ENCODE measurements around the gene GEMIN5.
A peak's percentile ranks its signal among the peaks of the same experiment; 100 is the strongest.

Gene GEMIN5

GRCh38 chr5:154881986-154882385 lies 56.0 kb downstream of the GEMIN5 start:
- DNase-seq, result no peak

GRCh38 chr5:154878642-154879335 lies 59.2 kb downstream of the GEMIN5 start:
- no peak for DNase-seq

DNA sequence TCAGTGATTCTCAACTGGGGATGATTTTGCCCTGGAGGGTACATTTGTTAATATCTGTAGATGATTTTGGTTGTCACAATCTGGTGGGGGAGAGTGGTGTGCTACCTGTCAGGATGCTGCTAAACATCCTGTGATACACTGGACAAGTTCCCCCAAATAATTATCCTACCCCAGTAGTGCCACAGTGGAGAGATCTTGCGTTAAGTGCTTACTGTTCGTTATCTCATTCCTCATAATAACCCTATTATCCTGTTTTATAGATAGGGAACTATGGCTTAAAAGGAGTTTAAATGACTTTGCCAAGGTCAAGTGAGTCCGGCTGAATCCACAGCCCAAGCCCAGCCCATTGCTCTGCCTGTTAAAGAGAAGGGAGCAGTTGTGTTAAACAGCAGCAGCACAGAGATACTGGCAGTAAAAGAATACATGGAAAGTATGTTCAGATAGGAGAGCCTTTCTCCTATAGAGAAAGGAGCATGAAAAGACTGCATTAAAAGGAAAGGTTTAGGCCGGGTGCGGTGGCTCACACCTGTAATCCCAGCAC lies 64.2 kb downstream of the GEMIN5 start:
- DNase-seq, result no peak

DNA sequence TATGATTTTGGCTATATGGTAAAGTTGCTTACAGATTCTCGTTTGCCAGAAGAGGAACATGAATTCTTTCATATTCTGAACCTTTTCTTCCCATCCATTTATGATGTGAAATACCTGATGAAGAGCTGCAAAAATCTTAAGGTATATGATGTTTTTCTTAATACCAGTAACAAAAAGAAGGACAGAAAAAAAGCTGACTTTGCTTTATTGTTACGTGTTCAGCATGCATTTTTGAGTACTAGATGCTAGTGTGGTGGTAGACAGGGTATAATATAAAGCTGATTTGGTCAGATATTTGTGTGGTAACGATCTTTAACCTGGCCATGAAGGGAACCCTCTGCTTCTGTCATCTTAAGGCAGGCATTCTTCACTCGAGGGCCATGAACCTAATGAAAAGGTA lies 66.3 kb downstream of the GEMIN5 start:
- no peak for DNase-seq

DNA sequence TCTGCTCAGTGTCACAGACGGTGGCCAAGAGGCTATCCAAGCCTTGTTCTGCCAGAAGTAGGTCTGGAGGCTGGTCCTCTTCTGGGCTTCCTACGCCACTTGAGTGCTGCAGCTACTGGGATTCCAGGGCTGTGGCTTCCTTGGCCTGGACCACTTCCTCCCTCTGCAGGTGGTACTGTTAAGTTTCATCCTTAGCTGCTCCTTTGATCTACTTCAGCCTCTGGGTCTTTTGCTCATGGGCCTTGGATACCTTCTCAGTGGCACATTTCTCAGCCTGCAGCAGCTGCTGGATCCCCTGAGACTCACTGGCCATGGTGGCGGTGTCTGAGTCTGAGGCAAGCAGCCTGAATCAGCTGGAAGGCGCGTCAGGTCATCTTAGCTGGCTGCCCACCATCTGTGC lies 69.3 kb downstream of the GEMIN5 start:
- no peak for DNase-seq

GRCh38 chr5:154866841-154867240 lies 71.2 kb downstream of the GEMIN5 start:
- DNase-seq, result no peak

DNA sequence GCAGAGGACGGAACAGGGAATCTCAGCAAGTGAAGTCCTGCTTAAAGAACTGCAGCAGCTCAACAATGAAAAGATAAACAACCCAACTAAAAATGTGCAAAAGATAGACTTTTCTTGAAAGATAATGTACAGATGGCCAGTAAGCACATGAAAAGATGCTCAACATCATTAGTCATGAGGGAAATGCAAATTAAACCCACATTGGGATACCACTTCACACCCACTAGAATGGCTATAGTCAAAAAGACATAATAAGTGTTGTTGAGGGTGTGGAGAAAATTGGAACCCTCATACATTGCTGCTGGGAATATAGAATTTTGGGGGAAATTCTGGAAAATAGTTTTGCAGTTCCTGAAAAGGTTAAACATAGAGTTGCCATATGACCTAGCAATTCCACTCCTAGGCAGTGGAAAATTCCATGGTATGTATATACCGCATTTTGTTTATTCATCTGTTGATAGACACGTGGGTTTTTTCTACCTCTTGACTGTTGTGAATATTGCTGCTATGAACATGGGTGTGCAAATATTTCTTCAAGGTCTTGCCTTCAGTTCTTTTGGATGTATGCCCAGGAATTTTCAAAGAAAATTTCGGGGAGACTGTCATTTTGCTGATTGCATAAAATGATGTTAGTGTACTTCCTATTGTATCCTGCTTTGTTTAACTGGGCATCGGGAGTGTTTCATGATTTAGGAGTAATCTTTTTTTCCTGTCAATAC lies 72.4 kb downstream of the GEMIN5 start:
- DNase-seq, result no peak

GRCh38 chr5:154863291-154864080 lies 74.5 kb downstream of the GEMIN5 start:
- DNase-seq, result no peak

- DNase-seq, result no peak
These were observed 75.2 kb downstream of the GEMIN5 start for GRCh38 chr5:154862766-154863165.

DNA sequence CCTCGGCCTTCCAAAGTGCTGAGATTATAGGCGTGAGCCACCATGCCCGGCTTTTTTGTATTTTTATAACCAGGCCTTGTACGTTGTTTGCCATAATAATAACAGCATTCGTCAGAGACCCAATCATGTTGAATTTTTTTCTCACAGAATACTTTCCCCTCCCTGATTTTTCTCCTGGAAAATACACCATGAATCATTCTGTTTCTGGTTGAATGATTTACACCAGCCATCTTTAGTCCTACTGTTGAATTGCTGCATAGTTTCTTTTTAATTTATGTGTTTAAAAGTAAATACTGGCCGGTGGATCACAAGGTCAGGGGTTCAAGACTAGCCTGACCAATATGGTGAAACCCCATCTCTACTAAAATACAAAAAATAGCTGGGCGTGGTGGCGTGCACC lies 76.1 kb downstream of the GEMIN5 start:
- no peak for DNase-seq

DNA sequence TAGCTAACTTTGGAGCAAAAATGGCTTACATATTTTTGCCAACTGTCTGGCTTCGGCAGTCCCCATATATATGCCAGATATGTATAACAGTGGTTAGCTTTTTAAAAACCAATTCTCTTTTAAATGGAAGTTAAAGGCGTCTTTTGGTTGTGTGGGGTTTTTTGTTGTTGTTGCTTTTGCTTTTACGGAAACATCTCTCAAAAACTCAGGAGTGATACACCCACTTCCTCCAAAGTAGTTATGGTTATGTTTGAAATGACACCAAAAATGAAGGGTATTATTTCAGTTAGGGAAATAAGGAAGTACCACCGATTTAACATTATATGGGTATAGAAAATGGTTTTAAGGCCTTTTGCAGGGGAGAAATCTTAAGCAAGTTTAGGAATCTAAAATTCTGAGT lies 77.2 kb downstream of the GEMIN5 start:
- no peak for DNase-seq

DNA sequence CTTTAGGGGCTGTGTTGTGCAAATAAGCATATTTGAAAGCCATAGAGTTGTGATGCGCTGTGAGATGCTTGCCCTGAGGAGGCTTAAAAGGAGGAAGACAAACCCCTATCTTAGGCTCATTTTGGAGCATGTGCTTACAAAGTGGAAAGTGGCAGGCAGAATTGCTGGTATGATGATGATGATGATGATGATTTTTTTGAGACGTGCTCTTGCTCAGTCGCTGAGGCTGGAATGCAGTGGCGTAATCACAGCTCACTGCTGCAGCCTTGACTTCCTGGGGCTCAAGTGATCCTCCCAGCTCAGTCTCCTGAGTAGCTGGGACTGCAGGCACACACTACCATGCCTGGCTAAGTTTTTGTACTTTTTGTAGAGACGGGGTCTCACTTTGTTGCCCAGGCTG lies 77.9 kb downstream of the GEMIN5 start:
- no peak for DNase-seq

DNA sequence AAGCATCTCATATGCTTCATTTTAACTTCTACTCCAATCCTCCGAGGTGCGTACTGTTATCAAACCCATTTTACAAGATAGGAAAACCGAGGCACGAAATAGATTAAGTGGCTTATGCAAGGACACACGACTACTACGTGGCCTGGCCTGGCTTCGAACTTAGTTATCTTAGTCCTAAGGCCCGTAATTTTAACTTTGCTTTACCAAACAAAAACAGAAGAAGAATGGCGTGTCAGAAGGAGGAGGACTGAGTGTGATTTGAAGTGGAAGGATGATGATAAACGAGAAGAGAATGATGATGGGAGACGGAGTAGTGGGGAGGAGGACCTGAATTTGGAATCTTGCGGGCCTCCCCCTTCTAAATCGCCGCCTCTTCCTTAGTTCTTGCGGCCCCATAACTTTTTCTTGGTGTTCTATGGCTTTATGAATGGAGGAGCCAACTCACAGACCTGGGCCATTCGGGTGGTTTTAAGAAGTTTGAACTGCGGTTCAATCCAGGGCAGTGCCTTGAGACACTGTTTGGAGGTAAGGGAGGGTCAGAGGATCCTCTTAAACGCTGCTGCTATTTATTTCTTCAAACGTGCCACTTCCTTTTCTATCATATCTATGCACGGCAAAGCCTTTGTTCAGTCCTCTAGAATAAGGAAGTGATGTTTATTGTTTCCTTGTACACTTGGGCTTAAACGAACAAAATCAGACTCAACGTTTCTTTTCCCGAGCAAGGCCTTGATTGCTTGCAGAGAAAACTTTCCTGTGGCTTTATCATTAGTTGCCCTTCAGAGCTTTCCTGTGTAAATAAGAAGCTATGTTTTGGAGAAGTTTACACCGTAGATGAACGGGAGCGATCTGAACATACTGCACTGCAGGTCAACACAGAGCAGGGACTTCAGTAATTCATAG lies 78.8 kb downstream of the GEMIN5 start:
- no peak for DNase-seq

GRCh38 chr5:154858297-154858971 lies 79.6 kb downstream of the GEMIN5 start, which contains the start of gene CNOT8:
Gene CNOT8 (plus strand): TSS chr5:154858627. CDS start chr5:154863279, 4,652 bp downstream.
- peak; percentile 90 for DNase-seq

GRCh38 chr5:154857530-154858296 lies 80.3 kb downstream of the GEMIN5 start:
- peak; percentile 92 for DNase-seq

- no peak for DNase-seq
These were observed 86.7 kb downstream of the GEMIN5 start for GRCh38 chr5:154851351-154851750.

DNA sequence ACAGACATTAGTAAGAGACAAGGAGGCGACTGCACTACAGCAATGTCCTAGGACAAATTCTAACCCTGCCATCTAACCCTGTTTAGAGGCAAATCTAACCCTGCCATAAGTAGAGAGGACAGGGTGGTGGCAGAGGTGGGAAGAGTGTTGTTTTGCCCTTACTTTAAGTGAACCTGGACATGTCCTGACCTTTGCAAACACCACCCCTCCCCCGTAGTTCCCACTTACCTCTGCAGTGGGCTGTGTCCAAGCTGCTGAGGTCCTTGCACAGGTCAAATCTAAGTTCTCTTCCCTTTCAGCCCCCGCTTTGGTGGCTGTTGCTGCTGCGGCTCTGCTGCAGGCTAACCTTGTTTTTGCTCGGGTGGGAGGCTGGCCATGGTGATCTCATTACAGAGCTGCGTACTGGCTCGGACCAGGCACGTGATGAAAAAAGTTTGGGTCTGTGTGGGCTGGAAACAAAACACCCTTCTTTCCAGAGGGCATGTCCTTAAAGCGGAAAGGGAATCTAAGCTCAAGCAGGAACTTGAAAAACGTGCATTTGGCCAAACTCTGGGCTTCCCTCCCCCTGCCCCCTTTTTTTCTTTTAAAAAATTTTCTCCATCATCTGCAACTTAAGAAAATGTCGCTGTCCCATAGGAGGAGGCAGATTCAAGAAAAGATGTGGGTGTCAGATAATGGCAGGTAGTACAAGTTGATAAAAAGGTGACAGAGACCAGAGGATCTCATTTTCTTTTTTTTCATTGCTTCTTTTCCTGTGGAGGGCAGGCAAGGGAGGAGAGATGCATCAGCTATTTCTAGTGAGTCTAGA lies 87.6 kb downstream of the GEMIN5 start, which contains the start of gene FAXDC2:
FAXDC2 (minus strand) TSS at position 349 of the 808 bp plus-strand sequence. CDS start 12,425 bp downstream, outside the sequence.
- no peak for DNase-seq

DNA sequence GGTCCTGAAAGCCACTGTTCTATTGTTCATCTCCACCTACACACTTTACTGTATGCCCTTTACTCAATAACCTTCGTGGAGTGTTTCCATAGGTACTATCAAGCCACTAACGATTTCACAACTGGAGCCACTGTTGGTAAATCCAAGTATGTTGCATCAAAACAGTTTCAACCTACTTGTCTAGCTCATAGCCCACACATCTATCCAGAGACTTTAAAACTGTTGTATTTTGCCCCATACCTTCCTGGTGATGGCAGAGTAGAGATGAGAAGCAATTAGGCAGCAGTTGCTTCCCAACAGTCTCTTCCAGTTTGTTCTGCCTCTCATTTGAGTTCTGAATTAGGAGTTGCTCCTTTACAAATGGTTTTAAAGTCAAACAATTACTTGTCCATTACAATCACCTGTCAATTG lies 88.2 kb downstream of the GEMIN5 start:
- no peak for DNase-seq

DNA sequence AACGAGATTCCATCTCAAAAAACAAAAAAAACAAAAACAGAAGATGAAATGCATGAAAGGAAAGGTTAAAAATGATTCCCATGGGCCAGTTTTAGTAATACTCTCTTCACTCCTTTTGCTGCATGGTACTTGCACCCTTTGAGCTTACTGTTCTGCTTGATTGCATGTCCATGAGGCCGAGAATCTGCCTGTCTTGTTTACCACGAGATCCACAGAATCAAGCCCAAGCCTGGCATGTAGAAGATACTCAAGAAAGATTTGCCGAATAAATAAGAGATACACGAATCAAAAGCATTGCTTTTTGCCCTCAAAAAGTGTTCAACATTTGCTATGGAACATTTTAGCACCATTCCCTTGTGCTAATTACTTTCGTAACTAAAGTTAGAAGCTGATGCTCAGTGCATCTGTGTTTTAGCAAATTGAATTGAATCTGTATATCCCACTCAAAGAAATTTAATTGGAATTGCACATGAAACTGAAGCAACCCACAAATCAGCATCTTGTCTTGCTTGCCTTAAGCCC lies 88.7 kb downstream of the GEMIN5 start:
- no peak for DNase-seq

DNA sequence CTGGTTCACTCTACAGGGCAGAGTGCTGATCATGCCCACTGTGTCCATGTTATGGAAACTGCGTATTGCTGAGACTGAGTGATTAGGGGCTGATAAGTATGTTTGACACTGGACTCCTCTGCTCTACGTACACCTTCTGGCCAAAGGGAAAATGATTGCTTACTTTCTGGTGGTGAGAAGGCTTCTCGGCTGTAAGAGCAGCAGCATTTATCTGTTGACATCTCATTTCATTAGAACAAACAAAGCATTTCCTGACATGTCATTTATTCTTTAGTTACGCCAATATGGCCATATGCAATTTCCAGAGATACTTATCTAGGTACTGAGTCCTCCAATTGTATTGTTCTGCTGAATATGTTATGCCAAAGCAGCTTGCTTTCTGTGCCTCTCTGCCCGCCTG lies 93.2 kb downstream of the GEMIN5 start:
- no peak for DNase-seq
